ENCODE measurements around the gene TBX3.

The TBX3 gene

GRCh38 chr12:114666746-114667668, 17.0 kb downstream of the TBX3 start:
- DNase-seq: no peak

GRCh38 chr12:114665411-114666260, 18.3 kb downstream of the TBX3 start:
- no peak for DNase-seq

- no peak for DNase-seq
Observed at GRCh38 chr12:114664651-114665320, 19.2 kb downstream of the TBX3 start.

- DNase-seq: peak; percentile 26
Observed at GRCh38 chr12:114662512-114663177, 21.3 kb downstream of the TBX3 start.

GRCh38 chr12:114661245-114661644, 22.7 kb downstream of the TBX3 start:
- DNase-seq: no peak

- DNase-seq: no peak
Observed at GRCh38 chr12:114659084-114659483, 24.9 kb downstream of the TBX3 start.

GRCh38 chr12:114658002-114658441, 26.0 kb downstream of the TBX3 start:
- no peak for DNase-seq

- DNase-seq: no peak
Observed at GRCh38 chr12:114657597-114657920, 26.4 kb downstream of the TBX3 start.

- DNase-seq: no peak
Observed at GRCh38 chr12:114656906-114657596, 26.9 kb downstream of the TBX3 start.

- no peak for DNase-seq
Observed at GRCh38 chr12:114655934-114656749, 27.8 kb downstream of the TBX3 start.

GRCh38 chr12:114649585-114649984, 34.4 kb downstream of the TBX3 start:
- no peak for DNase-seq

GRCh38 chr12:114648711-114649110, 35.3 kb downstream of the TBX3 start:
- no peak for DNase-seq

GRCh38 chr12:114638790-114639435, 45.1 kb downstream of the TBX3 start:
- DNase-seq: no peak

GRCh38 chr12:114636723-114637480, 47.1 kb downstream of the TBX3 start:
- no peak for DNase-seq

- no peak for DNase-seq
Observed at GRCh38 chr12:114631242-114631641, 52.7 kb downstream of the TBX3 start.

GRCh38 chr12:114628199-114628598, 55.8 kb downstream of the TBX3 start:
- no peak for DNase-seq

- DNase-seq: no peak
Observed at GRCh38 chr12:114627393-114627792, 56.6 kb downstream of the TBX3 start.

- no peak for DNase-seq
Observed at GRCh38 chr12:114625294-114625851, 58.6 kb downstream of the TBX3 start.

- no peak for DNase-seq
Observed at GRCh38 chr12:114623737-114624136, 60.2 kb downstream of the TBX3 start.

All from stimulated activated naive CD4-positive, alpha-beta T cell treated with Interleukin-2 at 50 U/mL for 16 hours (primary cell).